BE2C (cell line): ENCODE measurements around the gene FAM83D.

ENCODE experiments used
- DNase-seq: peaks from one replicate; pipeline ENCODE4 v3.0.0-alpha.2; 2020
- H3K27me3 ChIP-seq: fragments of 250-450 bp; sonication (Bioruptor Pico); 2 replicates; pipeline ENCODE4 v1.5.1; 2020; ENCODE audit warnings: mild to moderate bottlenecking
- H3K36me3 ChIP-seq: fragments of 250-450 bp; sonication (Bioruptor Pico); 2 replicates; pipeline ENCODE4 v1.5.1; 2020; ENCODE audit warnings: mild to moderate bottlenecking
- H3K4me1 ChIP-seq: fragments of 250-450 bp; sonication (Bioruptor Pico); 2 replicates; pipeline ENCODE4 v1.5.1; 2020
- H3K4me3 ChIP-seq: 2 replicates; pipeline ENCODE4 v1.5.1; 2011; ENCODE audit warnings: low read depth, low read length
- H3K9me3 ChIP-seq: fragments of 250-450 bp; sonication (Bioruptor Pico); 2 replicates; pipeline ENCODE4 v1.5.1; 2020
- TF ChIP-seq, protein P1 (sequence below): IDR thresholded peaks from 2 replicates; pipeline ENCODE4 v1.5.1; 2012; ENCODE audit warnings: mild to moderate bottlenecking, low read depth, low read length

FAM83D gene

DNA sequence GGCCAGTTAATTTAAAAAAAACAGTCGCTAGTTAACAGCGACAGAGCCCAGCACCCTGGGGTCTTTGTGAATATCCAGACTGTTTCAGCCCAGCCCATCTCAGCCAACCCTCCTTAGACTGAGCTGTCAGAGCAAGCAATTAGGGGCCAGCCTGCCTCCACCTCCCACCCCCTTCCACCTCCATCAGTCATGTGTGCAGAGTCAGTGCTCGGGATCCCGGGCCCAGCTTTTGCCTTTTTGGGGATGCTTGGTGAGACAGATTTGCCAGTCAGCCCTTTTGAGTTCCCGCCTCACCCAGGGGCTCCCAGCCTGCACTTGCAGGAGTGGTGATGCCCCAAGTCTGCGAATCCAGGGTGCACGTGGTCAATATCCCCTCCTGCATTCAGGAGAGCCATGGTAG lies 6.5 kb upstream of the FAM83D start:
- no peak for DNase-seq
- Histone ChIP-seq H3K27me3 (no peaks in the 10 kb centered on the region), H3K36me3 (peaks cover 40% of the 10 kb centered on the region), H3K9me3 (no peaks in the 10 kb centered on the region), H3K4me3 (no peak overlapping the region), H3K4me1 (no peaks in the 10 kb centered on the region)
- TF ChIP-seq, protein P1, sequence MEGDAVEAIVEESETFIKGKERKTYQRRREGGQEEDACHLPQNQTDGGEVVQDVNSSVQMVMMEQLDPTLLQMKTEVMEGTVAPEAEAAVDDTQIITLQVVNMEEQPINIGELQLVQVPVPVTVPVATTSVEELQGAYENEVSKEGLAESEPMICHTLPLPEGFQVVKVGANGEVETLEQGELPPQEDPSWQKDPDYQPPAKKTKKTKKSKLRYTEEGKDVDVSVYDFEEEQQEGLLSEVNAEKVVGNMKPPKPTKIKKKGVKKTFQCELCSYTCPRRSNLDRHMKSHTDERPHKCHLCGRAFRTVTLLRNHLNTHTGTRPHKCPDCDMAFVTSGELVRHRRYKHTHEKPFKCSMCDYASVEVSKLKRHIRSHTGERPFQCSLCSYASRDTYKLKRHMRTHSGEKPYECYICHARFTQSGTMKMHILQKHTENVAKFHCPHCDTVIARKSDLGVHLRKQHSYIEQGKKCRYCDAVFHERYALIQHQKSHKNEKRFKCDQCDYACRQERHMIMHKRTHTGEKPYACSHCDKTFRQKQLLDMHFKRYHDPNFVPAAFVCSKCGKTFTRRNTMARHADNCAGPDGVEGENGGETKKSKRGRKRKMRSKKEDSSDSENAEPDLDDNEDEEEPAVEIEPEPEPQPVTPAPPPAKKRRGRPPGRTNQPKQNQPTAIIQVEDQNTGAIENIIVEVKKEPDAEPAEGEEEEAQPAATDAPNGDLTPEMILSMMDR = no peak

GRCh38 chr20:38920411-38920810 lies 5.8 kb upstream of the FAM83D start:
- DNase-seq = no peak
- TF ChIP-seq, protein P1 = no peak
- Histone ChIP-seq H3K36me3 (peaks cover 40% of the 10 kb centered on the region), H3K4me1 (no peaks in the 10 kb centered on the region), H3K27me3 (no peaks in the 10 kb centered on the region), H3K4me3 (no peak overlapping the region), H3K9me3 (no peaks in the 10 kb centered on the region)

DNA sequence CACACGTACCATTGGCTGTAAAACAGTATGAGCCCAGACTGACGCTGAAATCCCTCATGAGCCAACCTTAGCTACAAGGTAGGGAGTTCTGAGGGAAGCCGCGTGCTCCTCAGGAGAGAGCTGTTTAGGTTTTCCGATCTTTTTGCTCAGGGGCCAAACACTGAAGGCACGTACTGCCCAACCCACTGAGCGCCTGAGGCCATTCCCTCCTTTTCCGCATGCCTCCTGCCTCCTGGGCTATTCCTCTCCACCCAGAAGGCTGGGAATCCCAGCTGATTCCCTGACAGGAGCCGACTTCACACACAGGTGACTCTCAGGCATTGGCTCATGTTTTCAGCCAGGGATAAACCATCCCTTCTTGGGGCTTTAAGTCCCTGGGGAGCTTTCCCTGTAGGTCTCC lies 5.4 kb upstream of the FAM83D start:
- TF ChIP-seq, protein P1 = no peak
- H3K4me3 ChIP-seq = no peak overlapping the region
- H3K36me3 ChIP-seq = peaks cover 38% of the 10 kb centered on the region
- no peaks in the 10 kb centered on the region for H3K27me3 ChIP-seq
- H3K4me1 ChIP-seq = no peaks in the 10 kb centered on the region
- DNase-seq = no peak
- no peaks in the 10 kb centered on the region for H3K9me3 ChIP-seq

DNA sequence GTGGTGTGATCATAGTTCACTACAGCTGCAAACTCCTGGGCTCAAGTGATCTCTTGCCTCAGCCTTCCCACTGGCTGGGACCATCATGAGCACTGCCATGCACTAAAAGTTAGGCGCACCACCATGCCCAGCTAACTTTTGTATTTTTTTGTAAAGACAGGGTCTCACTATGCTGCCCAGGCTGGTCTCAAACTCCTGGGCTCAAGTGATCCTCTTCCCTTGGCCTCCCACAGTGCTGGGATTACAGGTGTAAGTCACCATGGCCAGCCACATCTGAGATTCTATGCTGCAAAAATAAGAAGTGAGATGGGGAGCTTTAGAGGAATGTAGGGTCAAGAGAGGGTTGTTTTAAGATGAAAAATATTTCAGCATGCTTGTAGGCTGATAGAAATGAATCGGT lies 1.5 kb upstream of the FAM83D start:
- H3K4me3 ChIP-seq = no peak overlapping the region
- no peak for DNase-seq
- H3K4me1 ChIP-seq = peaks cover 5% of the 10 kb centered on the region
- TF ChIP-seq, protein P1 = no peak
- no peaks in the 10 kb centered on the region for H3K27me3 ChIP-seq
- H3K36me3 ChIP-seq = peaks cover 29% of the 10 kb centered on the region
- no peaks in the 10 kb centered on the region for H3K9me3 ChIP-seq

- H3K4me3 ChIP-seq = peak overlapping the region; percentile 98
- no peaks in the 10 kb centered on the region for H3K27me3 ChIP-seq
- TF ChIP-seq, protein P1 = no peak
- H3K36me3 ChIP-seq = peaks cover 26% of the 10 kb centered on the region
- DNase-seq = no peak
- H3K4me1 ChIP-seq = peaks cover 5% of the 10 kb centered on the region
- no peaks in the 10 kb centered on the region for H3K9me3 ChIP-seq
These were observed 858 bp downstream of the FAM83D start for GRCh38 chr20:38926934-38927616.

GRCh38 chr20:38927902-38928578 lies 1.8 kb downstream of the FAM83D start:
- TF ChIP-seq, protein P1 = no peak
- no peak for DNase-seq
- peaks cover 33% of the 10 kb centered on the region for H3K36me3 ChIP-seq
- H3K27me3 ChIP-seq = no peaks in the 10 kb centered on the region
- peak overlapping the region; percentile 98 for H3K4me3 ChIP-seq
- peaks cover 5% of the 10 kb centered on the region for H3K4me1 ChIP-seq
- no peaks in the 10 kb centered on the region for H3K9me3 ChIP-seq
